Activated naive CD8-positive, alpha-beta T cell treated with anti-CD3 and anti-CD28 coated beads for 36 hours (primary cell): Measurements from ENCODE around the gene RPL39L. TPM values are rescaled to one million over a fixed set of nuclear protein-coding genes. Genes with fewer than 3 reads are reported as not detected.

Experiments used
- DNase-seq: peaks from one replicate; pipeline ENCODE4 v3.0.0; 2021
- H3K27ac Mint-ChIP-seq: one replicate; pipeline ENCODE4 v1.8.0; 2022; ENCODE audit warnings: mild to moderate bottlenecking, moderate library complexity, mixed read lengths
- H3K27me3 Mint-ChIP-seq: one replicate; pipeline ENCODE4 v1.8.0; 2022; ENCODE audit warnings: mild to moderate bottlenecking, mixed read lengths
- H3K36me3 Mint-ChIP-seq: one replicate; pipeline ENCODE4 v1.8.0; 2021; ENCODE audit warnings: mild to moderate bottlenecking, mixed read lengths
- H3K4me1 Mint-ChIP-seq: one replicate; pipeline ENCODE4 v1.8.0; 2021; ENCODE audit warnings: mixed read lengths
- H3K4me3 Mint-ChIP-seq: one replicate; pipeline ENCODE4 v1.8.0; 2022; ENCODE audit warnings: mild to moderate bottlenecking, moderate library complexity, mixed read lengths
- H3K9me3 Mint-ChIP-seq: one replicate; pipeline ENCODE4 v1.8.0; 2022; ENCODE audit warnings: mixed read lengths
- total RNA-seq, 2 experiments: library from RNA; stranded (reverse); gene quantifications; one replicate each; pipeline ENCODE4 v1.2.3, GENCODE V29; 2021

The RPL39L gene
- total RNA-seq, 2 experiments from 2014 or later, result 14.7 to 17.7 TPM

- H3K9me3 Mint-ChIP-seq, result peaks cover 16% of the 10 kb centered on the region
- H3K27ac Mint-ChIP-seq, result no peak overlapping the region
- peaks cover 9% of the 10 kb centered on the region for H3K4me1 Mint-ChIP-seq
- no peaks in the 10 kb centered on the region for H3K27me3 Mint-ChIP-seq
- no peak overlapping the region for H3K4me3 Mint-ChIP-seq
- no peak for DNase-seq
- H3K36me3 Mint-ChIP-seq, result peaks cover 23% of the 10 kb centered on the region
Observed at GRCh38 chr3:187125319-187126031, 13.8 kb downstream of the RPL39L start.

- Mint-ChIP-seq H3K27me3 (no peaks in the 10 kb centered on the region), H3K4me3 (no peak overlapping the region), H3K36me3 (peaks cover 6% of the 10 kb centered on the region), H3K27ac (no peak overlapping the region), H3K9me3 (no peaks in the 10 kb centered on the region), H3K4me1 (no peaks in the 10 kb centered on the region)
- no peak for DNase-seq
Observed at GRCh38 chr3:187122261-187122660, 17.0 kb downstream of the RPL39L start.

DNA sequence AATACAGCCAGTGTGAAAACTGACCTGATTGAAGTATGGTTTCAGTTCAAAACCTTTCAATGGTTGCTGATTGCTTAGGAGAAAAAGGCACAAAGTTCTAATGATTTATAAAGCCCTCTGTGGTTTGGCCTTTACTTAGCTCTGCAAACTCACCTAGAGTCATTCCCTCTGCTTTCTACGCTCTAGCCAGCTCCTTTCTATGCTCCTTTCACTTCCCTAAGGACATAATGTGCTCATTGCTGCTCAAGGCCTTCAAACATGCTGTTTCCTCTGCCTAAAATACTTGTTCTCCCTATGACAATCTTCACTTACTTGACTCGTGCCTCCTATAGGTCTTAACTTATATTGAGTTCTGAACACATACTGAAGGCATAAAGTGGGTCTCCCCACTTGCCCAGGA is 19.0 kb downstream of the RPL39L start:
- no peaks in the 10 kb centered on the region for H3K4me1 Mint-ChIP-seq
- peaks cover 1% of the 10 kb centered on the region for H3K36me3 Mint-ChIP-seq
- H3K4me3 Mint-ChIP-seq, result no peak overlapping the region
- no peak for DNase-seq
- no peak overlapping the region for H3K27ac Mint-ChIP-seq
- H3K9me3 Mint-ChIP-seq, result no peaks in the 10 kb centered on the region
- H3K27me3 Mint-ChIP-seq, result no peaks in the 10 kb centered on the region

- H3K9me3 Mint-ChIP-seq, result no peaks in the 10 kb centered on the region
- H3K27ac Mint-ChIP-seq, result no peak overlapping the region
- no peak for DNase-seq
- H3K4me1 Mint-ChIP-seq, result peaks cover 2% of the 10 kb centered on the region
- no peaks in the 10 kb centered on the region for H3K27me3 Mint-ChIP-seq
- no peaks in the 10 kb centered on the region for H3K36me3 Mint-ChIP-seq
- H3K4me3 Mint-ChIP-seq, result no peak overlapping the region
Observed at GRCh38 chr3:187114511-187114910, 24.8 kb downstream of the RPL39L start.

DNA sequence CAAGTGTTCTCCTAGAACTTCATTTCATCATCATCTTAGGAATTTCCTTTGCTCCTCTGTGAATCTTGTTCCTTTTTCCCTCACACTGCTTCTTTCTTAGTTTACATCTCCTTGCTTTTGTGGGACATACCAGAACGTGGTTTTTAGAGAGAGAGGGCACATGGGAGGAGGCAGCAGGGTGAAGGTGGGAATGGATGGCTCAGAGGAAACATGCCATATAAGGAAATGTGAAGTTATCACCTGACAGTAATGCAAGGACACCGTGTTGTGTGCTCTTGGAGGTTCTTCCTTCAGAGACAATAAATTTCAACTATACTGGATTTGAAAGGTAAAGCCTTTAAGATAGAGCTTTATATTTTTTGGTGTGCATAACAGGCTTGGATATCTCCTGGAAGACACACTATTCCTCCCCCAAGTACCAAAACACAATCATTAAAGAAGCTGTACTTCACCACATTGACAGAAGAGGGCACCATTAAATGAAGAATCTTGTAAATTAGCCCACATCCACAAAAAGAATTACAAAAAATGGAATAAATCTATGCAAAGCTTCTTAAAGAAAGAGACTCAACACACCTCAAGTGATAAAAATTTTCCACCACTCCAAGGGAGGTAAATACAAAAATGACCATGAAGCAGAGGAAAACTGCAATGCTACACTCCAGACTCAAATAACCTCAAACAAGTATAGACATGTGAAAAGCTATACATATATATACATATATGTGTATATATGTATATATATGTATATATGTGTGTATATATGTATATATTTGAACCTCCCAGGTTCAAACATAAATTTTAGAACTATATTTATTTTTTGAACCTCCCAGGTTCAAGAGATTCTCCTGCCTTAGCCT is 26.1 kb downstream of the RPL39L start:
- H3K9me3 Mint-ChIP-seq, result no peaks in the 10 kb centered on the region
- H3K27ac Mint-ChIP-seq, result no peak overlapping the region
- no peak overlapping the region for H3K4me3 Mint-ChIP-seq
- no peaks in the 10 kb centered on the region for H3K36me3 Mint-ChIP-seq
- H3K4me1 Mint-ChIP-seq, result peaks cover 2% of the 10 kb centered on the region
- H3K27me3 Mint-ChIP-seq, result no peaks in the 10 kb centered on the region
- DNase-seq, result no peak

DNA sequence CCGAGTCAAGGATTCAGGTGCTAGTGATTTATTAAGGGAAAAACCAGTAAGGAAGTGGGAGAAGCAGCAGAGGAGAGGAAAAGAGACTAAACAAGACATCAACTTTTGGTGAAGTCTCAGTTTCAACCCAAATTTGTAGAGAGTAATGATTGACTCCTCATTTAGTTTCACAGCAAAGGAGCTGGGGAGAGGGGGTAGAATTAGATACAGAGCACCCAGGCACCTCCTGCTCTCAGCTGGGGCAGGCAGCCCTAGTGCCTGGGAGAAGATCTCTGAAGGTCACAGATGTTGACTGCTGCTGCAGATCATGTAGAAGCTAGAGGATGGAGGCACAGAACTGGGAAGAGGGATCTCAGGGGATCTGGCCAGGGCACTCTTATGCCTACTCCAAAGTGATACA is 29.1 kb downstream of the RPL39L start:
- H3K27ac Mint-ChIP-seq, result no peak overlapping the region
- H3K27me3 Mint-ChIP-seq, result no peaks in the 10 kb centered on the region
- H3K4me1 Mint-ChIP-seq, result peaks cover 2% of the 10 kb centered on the region
- H3K9me3 Mint-ChIP-seq, result no peaks in the 10 kb centered on the region
- no peak for DNase-seq
- H3K4me3 Mint-ChIP-seq, result no peak overlapping the region
- no peaks in the 10 kb centered on the region for H3K36me3 Mint-ChIP-seq

- Mint-ChIP-seq H3K9me3 (no peaks in the 10 kb centered on the region), H3K27me3 (no peaks in the 10 kb centered on the region), H3K36me3 (peaks cover 2% of the 10 kb centered on the region), H3K4me1 (peaks cover 2% of the 10 kb centered on the region), H3K4me3 (no peak overlapping the region), H3K27ac (no peak overlapping the region)
- DNase-seq, result no peak
Observed at GRCh38 chr3:187107989-187108388, 31.3 kb downstream of the RPL39L start.

- no peak for DNase-seq
- Mint-ChIP-seq H3K4me3 (no peak overlapping the region), H3K36me3 (peaks cover 2% of the 10 kb centered on the region), H3K27ac (no peak overlapping the region), H3K27me3 (no peaks in the 10 kb centered on the region), H3K9me3 (no peaks in the 10 kb centered on the region), H3K4me1 (peaks cover 13% of the 10 kb centered on the region)
Observed at GRCh38 chr3:187105700-187106099, 33.6 kb downstream of the RPL39L start.

DNA sequence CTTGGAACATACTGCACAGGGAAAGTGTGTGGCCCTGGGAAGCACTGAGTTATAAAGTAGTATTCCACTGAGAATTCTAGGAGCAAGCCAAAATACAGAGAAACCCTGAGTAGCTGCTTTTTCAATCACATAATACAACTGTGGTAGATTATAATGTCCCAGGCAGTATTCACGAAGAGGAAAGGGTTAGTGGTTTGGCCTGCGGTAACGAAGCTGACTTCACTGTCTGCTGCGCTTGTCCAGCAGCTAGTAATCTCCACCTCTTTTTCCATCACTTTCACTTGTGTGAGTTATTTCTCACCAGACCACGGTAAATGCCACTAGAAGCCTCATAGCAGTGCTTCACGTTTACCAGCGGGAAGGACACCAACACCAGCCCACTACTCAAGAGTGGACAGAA is 34.4 kb downstream of the RPL39L start:
- H3K36me3 Mint-ChIP-seq, result peaks cover 2% of the 10 kb centered on the region
- no peak for DNase-seq
- H3K27me3 Mint-ChIP-seq, result no peaks in the 10 kb centered on the region
- H3K27ac Mint-ChIP-seq, result no peak overlapping the region
- H3K9me3 Mint-ChIP-seq, result peaks cover 2% of the 10 kb centered on the region
- H3K4me3 Mint-ChIP-seq, result no peak overlapping the region
- peaks cover 13% of the 10 kb centered on the region for H3K4me1 Mint-ChIP-seq

- Mint-ChIP-seq H3K4me3 (no peak overlapping the region), H3K27me3 (no peaks in the 10 kb centered on the region), H3K9me3 (peaks cover 5% of the 10 kb centered on the region), H3K36me3 (peaks cover 2% of the 10 kb centered on the region), H3K27ac (no peak overlapping the region), H3K4me1 (peaks cover 13% of the 10 kb centered on the region)
- DNase-seq, result no peak
Observed at GRCh38 chr3:187104342-187104741, 35.0 kb downstream of the RPL39L start.

DNA sequence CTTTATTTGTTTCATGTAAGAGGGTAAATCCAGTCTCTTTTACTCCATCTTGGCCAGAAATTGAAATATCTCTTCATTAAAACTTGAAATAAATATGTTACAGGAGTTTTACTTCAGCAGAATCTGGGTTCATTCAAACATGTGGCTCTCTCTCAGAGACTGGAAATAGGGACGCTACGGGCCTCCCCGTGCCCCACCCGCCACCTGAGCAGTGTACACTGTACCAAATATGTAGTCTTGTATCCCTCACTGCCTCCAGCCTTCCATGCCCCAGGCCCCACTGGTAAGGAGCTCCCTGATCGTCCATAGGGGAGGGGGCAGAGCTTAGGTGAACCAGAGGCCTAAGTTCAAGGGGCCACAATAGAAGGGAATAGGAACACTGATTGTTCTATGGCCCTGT is 36.0 kb downstream of the RPL39L start:
- H3K36me3 Mint-ChIP-seq, result peaks cover 4% of the 10 kb centered on the region
- H3K27me3 Mint-ChIP-seq, result no peaks in the 10 kb centered on the region
- no peak overlapping the region for H3K27ac Mint-ChIP-seq
- H3K9me3 Mint-ChIP-seq, result peaks cover 9% of the 10 kb centered on the region
- DNase-seq, result no peak
- no peak overlapping the region for H3K4me3 Mint-ChIP-seq
- H3K4me1 Mint-ChIP-seq, result peaks cover 13% of the 10 kb centered on the region

DNA sequence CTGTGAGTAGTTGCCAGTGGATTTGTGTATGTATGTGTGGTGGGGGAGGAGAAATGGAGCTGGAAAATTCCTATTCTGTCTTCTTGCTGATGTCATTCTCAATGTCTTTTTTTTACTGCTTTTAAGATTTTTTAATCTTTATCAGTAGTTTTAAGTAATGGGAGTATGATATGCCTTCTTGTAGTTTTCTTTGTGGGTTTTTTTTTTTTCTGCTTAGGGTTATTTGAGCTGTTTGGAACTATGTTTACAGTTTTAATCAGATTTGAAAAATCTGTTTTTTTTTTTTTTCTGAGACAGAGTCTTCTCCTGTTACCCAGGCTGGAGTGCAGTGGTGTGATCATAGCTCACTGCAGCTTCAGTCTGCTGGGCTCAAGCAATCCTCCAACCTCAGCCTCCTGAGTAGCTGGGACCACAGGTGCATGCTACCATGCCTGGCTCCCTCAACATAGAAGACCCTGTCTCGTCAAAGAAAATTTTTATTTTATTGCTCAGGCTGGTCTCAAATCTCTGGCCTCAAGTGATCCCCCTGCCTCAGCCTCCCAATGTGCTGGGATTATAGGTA is 37.1 kb downstream of the RPL39L start:
- H3K4me3 Mint-ChIP-seq, result peak overlapping the region; percentile 4
- peaks cover 14% of the 10 kb centered on the region for H3K9me3 Mint-ChIP-seq
- no peak overlapping the region for H3K27ac Mint-ChIP-seq
- H3K27me3 Mint-ChIP-seq, result no peaks in the 10 kb centered on the region
- DNase-seq, result no peak
- peaks cover 6% of the 10 kb centered on the region for H3K36me3 Mint-ChIP-seq
- H3K4me1 Mint-ChIP-seq, result peaks cover 15% of the 10 kb centered on the region

GRCh38 chr3:187101184-187102072 is 37.9 kb downstream of the RPL39L start:
- no peaks in the 10 kb centered on the region for H3K27me3 Mint-ChIP-seq
- H3K4me1 Mint-ChIP-seq, result peaks cover 22% of the 10 kb centered on the region
- H3K4me3 Mint-ChIP-seq, result peak overlapping the region; percentile 15
- H3K36me3 Mint-ChIP-seq, result peaks cover 11% of the 10 kb centered on the region
- no peak overlapping the region for H3K27ac Mint-ChIP-seq
- H3K9me3 Mint-ChIP-seq, result peaks cover 16% of the 10 kb centered on the region
- peak; percentile 49 for DNase-seq

GRCh38 chr3:187098923-187099512 is 40.3 kb downstream of the RPL39L start:
- DNase-seq, result no peak
- Mint-ChIP-seq H3K4me3 (no peak overlapping the region), H3K9me3 (peaks cover 23% of the 10 kb centered on the region), H3K27ac (no peak overlapping the region), H3K36me3 (peaks cover 13% of the 10 kb centered on the region), H3K27me3 (no peaks in the 10 kb centered on the region), H3K4me1 (peaks cover 22% of the 10 kb centered on the region)
